Stimulated activated CD8-positive, alpha-beta memory T cell treated with anti-CD3 and anti-CD28 coated beads, Interleukin-4, amount 100 ng/mL, for 4 hours (primary cell): ENCODE data around the gene PIF1.

Experiments
- DNase-seq, 2 donors: peaks; one replicate each; pipeline ENCODE4 v3.0.0-alpha.2; 2020; ENCODE audit warnings: low read depth in 2 of 2, low spot score in 1 of 2

PIF1 gene

DNA sequence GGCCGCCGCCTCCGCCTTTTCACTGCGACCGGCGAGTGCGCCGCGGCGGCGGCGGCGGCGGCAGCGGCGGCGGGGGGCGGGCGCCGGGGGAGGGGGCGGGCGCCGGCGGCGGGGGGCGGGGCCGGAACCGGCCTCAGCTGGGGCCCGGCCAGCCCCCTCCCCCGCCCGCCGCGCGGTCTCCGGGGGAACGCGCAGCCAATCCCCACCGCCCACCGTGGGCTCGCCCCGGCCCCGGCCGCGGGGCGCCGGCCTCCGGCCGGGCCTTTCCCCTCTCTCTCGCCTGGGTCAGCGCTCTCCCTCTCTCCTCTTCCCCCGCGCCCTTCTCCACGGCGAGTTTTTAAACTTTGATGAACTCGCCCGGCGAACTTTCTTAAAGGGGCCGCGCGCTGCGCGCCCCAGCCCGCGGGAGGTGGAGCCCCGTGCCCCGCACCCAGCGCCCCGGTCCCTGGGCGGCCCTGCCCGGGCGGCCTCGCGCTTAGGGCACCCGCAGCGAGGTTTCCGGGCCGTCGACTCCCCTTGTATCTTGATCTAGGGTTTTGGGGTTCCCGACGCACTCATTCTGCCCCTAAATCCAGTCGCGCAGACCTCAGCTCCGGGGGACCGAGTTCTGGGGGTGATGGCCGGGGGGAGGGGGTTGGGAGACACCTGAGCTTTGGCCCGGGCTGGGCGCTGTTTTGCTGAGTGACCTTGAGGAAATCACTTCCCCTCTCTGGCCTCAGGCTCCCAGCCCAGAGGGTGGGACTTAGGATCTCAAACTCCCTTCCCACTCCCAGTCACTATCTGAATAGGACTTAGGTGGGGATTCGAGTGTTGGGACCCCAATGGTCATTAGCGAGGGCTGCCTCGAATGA lies 49.7 kb downstream of the PIF1 start, which contains the start of gene RBPMS2:
Gene RBPMS2, minus strand, starts transcription at position 39 of the 851 bp plus-strand sequence. CDS start 270 bp downstream, outside the sequence.
- no peak for DNase-seq

DNA sequence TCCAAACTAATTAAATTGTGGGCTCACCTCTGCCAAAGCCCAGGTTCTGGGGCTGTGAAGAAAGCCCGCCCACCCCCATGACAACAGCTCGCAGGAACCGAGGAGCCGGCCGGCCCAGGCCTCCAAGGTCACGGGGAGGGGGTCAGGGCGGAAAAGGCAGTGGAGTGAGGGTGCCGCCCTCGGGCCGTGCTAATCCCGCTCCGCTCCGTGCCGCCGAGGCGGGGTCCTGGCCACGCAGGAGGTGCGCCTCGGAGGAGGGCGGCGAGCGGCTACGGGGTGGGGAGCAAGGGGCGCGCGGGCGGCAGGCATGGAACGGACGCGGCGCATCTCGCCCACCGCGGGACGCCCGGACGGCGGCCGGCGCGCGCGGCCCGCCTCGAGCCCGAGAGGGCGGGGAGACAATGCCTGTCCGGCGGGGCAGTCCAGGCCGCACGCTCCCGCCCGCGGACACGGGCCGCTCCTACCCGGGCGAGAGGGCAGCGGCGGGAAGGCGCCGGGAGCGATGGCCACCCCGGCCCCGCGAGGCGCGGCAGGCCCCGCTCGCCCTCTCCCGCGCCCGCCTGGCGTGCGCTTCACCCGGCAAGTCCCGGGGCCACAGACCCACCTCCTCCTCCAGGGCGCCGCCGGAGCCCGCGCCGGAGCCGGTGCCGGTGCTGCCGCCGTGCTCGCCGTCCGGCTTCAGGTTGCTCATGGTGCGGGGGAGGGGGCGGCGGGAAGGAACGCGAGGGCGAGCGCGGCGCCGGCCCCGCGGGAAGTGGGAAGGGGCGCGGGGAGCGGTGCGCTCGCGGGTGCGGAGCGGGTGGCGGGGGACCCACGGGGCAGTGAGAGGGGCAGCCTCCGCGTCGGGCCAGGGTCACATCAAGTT lies 50.6 kb downstream of the PIF1 start:
- no peak for DNase-seq

DNA sequence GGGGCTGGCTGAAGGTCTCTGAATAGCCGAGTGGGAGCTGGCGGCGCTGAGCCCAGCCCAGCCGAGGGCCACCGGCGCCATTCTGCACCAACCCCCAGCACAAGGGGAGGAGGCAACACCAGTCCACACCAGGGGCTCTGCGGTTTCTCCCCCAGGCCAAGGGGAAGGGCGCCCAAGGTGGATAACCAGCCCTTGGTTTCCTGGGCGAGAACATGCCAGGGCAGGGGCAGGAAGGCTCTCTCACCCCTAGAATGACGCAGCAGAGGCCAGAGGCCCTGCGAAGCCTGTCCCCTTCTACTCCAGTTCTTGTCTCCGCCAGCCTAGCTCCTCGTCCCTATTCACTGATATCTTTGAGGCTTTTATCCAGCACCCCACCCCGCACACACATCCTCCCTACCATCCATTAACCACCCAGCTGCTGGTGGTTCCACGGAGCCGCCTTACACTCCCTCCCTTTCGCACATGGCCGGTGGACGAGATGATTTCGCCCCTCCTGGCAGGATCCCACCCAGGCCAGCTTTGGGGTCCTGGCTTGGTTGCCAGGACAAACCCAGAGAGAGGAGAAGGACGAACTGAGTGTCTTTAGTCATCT lies 51.3 kb downstream of the PIF1 start:
- no peak for DNase-seq

DNA sequence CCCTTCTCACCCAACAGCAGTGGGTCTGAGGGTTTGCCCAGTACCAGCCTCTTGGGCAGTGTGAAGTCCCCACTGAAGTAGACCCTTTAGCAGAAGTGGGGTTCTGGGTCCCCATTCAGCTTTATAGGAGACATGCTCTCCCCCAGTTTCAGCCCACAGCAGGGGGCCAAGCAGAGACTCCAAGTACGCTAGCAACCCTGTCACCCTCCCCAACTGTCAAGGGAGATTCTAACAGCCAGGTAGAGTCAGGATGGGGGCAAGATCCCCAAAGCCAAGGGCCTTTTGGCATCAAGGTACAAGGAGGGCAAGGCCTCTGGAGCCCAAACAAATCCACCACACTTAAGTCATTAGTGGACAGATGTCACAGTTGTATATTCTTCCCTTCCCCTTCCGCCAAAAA lies 51.8 kb downstream of the PIF1 start:
- no peak for DNase-seq

DNA sequence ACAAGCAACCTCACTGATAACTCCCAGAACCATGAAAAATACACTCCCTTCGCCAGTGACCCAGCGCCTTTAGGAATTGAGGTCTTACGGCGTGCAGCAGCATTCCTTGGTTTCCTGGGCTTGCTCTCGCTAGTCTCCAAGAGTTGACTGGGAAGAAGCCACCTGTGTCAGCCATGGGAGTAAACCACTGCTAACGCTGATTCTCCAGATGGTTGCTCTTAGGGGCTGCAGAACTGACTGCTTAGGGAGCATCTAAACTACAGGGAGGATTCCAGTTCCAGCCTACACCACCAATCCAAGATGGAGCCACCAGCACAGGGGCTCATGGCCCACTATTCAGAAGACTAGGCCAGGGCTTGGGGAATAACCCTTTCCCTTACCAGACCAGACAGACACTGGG lies 52.5 kb downstream of the PIF1 start:
- DNase-seq, result no peak

DNA sequence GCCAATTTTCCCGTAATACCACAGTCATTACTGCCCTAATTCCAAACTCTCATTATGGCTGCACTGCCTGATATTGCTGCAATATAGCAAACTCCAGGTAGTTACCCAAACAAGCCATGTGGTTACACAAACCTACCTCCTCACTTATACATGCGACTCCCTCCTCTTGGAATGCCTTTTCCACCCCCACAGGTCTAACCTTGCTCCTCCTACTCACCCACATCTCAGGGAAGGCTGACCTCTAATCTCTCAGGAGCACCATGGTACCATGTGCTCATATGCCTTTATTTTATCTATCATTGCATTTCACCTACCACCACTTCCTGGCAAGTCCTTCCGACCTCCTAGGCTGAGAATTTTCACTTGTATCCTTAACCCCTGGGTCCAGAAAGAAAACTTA lies 53.0 kb downstream of the PIF1 start:
- no peak for DNase-seq

DNA sequence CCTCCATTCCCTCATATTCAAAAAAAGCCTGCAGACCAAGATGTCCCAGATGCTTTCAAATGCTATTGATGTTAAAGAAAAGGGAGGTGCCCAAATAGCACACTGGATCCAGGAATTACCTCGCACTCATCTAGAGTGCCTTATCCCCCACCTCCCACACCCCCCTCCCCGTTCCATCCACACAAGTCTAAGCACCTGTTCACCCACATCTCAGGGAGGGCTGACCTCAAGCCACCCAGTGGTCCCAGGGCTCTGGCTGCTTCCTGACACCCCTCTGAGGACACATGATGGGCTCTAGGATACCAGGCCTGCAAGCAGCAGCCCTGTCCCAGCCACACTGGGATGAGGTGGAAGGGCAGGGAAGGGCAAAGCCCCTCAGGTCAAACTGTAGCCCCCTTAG lies 54.8 kb downstream of the PIF1 start:
- no peak for DNase-seq

DNA sequence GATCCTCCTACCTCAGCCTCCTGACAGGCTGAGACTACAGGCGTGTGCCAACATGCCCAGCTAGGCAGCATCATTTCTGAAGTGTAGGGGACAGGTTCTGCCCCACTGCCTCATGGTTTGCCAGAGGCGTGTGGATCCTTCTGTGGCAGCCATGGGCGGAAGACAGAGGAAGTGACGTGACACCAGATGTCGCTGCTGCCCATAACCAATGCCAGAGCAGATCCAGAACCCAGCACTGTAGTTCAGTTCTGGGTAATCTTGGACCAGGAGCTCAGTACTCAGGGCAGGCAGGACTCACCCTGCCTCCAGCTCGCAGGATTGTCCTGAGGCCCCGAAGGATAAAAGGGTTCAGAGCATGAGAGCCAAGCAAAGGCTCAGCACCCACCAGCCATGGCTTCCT lies 58.2 kb downstream of the PIF1 start:
- no peak for DNase-seq

DNA sequence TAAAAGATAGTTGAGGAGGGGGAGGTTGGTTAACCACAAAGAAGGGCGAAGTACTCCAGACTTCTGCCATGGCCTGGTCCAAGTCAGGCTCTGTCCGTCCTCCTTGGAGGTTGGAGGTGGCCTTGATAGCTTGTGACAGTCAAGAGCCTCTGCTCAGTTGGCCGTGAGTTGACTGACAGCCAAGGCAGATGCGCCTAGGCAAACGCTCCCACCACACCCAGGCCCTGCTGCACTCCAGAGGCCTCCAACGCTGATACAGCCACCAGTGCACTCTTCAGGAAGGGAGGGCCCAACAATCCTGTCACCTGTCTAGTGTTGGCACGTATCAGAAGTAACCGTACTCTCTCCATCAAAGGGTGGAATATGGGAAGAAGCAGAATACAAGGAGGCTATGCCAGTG lies 59.4 kb downstream of the PIF1 start:
- no peak for DNase-seq
